Activated CD8-positive, alpha-beta memory T cell treated with anti-CD3 and anti-CD28 coated beads, Interleukin-2, amount 50 U/mL, for 48 hours (primary cell): Measurements from ENCODE around the gene RYR2.

Experiments used
- DNase-seq: peaks from one replicate; pipeline ENCODE4 v3.0.0-alpha.2; 2020

Gene RYR2

DNA sequence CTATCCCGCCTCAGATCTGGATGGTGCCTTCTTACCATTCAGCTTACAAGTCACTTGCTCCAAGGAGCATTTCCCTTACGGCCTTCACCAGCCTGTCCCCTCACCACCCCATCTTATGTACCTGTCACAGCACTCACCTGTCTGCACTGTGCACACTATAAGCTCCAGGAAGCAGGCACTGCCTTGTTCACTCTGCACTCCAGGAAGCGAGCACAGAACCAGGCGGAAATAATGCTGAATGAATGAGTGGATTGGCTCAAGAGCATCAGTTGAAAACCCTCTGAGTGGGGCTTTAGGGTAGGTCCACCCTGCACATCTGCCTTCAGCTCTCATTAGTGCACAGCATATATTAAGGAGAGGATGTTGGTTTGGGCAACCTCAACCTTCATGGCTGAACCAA lies 8.9 kb upstream of the RYR2 start:
- no peak for DNase-seq

DNA sequence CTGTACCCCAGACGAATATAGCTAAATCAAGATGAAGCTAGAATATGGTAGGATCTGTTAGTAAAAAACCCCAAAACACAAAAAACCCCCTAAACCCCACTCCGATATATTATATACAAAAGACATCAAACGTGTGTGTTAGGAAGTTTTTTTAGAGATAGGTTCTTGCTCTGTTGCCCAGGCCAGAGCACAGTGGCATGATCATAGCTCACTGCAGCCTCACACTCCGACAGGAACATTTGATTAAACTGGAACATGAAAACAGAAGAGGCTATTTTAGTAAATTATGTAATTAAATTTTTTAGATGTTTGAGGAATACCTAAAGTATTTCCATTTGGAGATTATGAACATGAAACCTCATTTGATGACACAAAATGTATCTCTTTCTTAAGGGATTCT lies 8.2 kb upstream of the RYR2 start:
- DNase-seq: no peak

DNA sequence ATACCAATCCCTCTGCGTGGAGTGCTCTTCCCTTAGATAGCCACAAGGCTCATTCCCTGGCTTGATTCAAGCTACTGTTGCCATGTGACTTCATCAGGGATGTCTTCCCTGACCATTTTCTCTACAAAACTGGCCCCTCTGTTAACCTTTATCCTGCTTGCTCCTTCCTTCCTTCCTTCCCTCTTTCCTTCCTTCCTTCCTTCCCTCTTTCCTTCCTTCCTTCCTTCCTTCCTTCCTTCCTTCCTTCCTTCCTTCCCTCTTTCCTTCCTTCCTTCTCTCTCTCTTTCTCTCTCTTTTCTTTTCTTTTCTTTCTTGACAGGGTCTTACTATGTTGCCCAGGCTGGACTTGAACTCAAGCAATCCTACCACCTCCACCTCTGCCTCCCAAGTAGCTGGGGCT lies 6.2 kb upstream of the RYR2 start:
- DNase-seq: no peak

DNA sequence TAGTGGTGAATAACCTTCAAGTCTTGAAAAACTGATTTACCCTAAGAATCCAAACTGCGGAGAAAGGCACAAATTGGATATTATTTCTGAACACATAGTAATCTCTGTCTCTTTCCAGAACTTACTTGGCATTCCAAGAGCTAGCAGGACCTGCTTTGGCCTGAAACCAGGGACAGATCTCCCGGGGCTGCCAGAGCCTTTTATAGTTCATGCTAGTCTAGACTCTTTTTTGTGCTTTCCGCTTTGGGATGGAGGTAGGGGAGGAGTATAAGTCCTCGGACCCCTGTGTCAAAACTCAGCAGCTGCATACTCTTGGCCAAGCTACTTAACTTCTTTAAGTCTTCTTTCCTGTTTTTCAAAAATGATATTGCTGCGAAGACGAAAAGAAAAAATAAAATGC lies 3.8 kb upstream of the RYR2 start:
- DNase-seq: no peak

DNA sequence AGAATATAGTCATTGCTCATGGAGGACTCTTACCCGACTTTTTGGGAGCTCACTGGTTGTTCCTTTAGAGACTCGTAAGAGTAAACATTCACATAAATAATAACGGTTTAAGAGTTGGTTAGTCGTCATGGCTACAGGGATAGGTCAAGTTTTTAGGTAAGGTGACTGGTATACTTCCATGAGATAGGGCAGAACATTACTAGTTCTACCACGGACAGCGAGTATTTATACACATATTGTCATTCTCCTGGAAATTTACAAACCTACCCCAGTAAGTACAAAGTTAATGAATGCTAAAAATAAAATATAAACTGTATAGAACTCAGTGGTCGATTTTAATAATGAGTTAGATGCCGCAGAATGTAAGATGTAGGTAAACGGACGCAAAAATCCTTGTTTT lies 1.2 kb upstream of the RYR2 start:
- no peak for DNase-seq

DNA sequence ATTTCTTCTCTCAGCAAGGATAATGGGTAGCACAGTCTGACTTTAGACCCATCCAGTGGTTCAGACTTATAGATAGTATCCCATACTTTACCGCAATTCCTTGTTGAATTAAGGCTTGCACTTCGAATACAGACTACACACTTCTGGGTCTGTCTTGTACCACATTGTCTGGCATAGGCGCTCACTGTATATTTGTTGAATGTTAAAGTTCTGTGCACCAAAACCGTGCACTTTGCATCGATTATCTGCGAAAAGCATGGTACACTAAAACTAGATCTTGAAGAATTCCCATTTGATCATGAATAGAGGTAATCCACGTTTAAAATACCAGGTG lies 556 bp upstream of the RYR2 start:
- no peak for DNase-seq

DNA sequence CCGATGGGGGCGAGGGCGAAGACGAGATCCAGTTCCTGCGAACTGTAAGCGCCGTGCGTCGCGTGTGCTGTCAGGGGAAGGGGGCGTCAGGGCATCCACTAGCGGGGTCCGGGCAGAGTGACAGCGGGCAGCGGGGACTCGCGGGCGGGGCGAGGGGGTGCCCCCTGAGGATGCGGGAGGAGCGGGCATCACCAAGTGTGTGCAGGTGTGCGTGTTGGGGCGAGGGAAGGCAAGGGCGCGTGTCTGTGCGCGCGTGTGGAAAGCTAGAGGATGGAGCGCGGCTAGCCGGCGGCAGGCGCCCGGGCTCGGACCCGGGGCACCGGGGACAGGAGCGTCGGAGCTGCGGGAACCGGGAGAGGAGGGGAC lies 525 bp downstream of the RYR2 start:
- no peak for DNase-seq

DNA sequence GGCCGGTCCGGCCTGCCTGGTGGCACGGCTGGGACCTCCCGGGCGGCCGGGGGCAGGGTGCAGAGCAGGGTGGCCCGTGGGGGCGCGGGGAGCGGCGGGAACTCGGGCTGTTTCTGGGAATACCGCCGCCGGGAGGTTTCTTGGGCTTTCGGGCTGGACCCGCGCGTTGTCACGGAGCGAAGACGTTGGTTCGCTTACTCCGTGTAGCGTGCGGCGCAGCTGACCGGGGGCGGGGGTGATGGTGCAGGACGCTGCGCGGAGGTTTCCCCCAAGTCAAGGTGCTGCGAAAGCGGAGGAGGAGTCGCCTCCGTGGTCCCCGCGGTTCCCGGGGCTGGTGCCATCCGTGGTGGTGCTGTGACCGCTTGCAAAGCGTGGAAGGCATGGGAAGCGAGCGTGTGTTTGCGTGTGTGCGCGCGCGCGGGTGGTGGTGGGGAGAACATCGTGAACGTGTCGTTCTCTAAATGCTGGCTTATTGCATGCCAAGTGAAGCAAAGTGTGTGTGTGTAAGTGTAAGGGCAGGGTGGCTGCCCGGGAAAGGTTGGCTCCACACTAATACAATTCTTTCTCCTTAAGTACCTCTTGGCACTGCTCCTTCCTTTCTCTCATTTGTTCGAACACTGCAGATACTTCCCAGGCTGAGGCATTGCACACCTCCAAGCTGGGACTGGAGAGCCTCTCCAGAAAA lies 1.1 kb downstream of the RYR2 start:
- DNase-seq: peak; percentile 57

DNA sequence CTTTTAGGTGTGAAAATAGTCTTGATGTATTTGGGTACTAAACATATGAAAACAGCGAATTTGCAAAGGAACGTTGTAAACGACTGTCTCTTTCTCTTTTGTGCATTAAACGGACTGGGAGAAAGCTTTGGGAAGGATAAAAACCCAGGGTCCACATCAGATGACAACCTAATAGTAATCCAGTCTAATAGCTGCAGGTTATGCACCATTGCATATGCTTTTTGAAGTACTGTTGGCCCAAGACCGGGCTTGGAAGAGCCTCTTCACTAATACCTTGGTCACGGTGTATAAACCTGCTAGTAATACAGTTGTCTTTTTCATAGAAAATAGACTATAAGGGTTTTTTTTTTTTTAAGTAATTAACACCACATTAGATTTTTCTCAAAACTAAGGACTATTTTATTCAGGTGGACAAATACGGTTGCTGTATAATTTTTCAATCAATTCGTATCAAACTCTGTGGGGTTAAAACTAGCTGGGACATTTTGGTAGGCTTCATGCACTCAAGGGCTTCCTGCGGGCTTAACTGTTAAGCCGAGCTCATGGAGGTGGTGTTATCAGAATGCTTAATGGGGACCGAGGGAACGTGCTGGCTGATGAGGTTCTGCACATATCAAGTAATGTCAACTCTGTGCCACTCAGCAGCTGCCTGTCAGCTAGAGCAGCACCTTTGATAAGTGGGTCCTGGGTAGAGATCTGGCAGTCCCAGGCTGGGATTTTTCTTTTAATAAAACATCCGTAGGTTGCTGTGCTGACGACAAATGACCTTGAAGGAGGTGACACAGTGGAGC lies 2.1 kb downstream of the RYR2 start:
- no peak for DNase-seq

DNA sequence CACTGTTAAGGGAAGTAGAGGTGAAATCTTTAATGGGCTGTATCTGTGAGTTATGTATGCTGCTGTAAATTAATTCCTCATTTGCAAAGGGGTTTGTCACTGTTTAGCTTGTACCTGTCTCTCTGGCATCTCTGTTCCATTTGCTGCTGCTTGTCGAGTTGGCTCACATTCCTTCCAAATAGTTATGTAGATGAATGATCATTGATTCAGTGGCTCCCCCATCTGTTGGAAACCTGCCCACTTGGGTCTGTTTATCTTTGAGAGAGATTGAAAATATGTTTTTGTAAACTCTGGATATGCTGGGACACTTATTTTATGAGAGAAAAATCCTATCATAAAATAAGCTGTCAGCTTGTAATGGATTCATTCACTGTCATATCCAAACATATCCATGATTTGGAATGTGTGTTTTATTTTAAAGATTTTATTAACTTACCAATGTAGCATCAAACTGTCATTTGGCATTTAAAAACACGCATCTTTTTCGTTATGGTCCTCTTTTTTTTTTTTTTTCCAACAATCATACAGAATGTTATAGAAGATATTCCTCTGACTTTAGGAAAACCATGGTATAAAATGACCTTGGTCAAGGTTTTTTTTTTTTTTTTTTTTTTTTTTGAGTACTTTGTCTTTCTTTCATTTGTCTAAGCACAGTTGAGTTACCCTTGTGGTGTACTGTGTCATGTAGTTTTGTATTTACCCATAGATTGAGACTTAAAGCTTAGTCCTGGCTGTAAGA lies 3.5 kb downstream of the RYR2 start:
- no peak for DNase-seq

DNA sequence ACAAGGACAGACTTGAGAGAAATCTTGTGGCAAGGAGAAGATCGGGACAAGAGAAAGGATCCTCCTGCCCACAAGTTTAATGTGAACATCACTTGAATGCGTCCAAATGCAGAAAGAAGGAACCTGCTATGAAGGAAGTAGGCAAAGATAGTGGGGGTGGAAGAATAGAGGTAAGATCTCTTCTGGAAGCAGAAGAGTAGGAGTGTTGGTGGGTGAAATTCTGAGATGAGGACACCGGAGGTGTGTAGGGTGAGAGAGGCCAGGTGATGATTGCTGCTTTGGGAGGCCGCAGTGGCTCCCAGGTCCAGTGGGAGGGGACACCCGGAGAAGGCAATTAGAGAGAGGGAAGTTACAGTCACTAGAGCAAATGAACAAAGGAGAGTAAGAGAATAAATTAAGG lies 6.8 kb downstream of the RYR2 start:
- DNase-seq: no peak

DNA sequence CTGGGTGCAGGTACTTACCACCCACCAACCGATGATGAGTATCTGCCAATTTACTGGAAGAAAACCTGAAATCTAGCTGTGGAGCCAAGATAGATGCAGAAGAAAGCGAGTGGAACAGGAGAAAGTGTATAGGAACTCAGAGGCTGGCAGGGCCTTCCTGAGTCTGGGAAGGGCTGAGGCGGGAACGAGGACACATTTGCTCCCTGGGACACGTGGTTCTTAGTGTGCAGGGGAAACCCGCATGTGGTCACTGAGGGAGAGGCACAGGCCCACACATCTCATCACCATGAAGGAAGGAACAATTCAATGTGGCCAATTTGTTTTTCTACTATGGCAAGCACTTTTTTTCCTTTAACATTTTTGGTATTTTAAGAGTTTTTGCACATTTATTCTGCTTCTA lies 8.2 kb downstream of the RYR2 start:
- DNase-seq: no peak

DNA sequence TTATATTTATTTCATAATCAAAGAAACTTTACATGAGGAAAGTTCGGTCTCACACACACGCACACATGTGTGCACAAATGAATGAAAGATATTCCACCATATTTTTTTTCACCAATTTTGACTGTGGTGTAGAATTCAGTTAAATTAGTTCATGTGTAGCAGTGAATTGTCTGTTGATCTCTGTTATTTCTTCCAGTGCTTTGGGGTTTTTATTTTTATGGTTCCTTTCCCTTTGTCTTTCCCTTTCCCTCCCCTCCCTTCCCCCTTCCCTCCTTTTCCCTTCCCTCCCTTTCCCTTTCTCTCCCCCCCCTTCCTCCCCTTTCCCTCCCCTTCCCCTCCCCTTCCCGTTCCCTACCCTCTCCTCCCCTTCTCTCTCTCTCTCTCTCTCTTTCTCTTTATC lies 8.9 kb downstream of the RYR2 start:
- no peak for DNase-seq

DNA sequence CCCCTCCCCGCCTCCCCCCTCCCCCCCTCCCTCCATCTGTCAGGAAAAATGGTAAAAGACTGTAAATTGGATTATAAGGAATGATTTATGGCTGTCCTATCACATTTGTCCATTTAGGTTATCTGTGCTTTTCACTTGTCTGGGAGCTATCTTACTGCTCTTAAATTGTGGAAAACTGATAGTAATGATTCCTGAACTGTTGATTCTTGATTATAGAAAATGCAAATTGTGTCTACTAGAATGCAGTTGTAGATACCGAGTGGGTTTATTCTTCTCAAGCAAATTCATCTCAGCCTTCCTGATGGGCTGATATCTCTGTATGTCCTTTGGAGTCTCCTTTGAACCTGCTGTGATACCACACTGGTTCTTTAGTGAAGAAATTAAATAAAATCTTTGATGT lies 12.3 kb downstream of the RYR2 start:
- no peak for DNase-seq

DNA sequence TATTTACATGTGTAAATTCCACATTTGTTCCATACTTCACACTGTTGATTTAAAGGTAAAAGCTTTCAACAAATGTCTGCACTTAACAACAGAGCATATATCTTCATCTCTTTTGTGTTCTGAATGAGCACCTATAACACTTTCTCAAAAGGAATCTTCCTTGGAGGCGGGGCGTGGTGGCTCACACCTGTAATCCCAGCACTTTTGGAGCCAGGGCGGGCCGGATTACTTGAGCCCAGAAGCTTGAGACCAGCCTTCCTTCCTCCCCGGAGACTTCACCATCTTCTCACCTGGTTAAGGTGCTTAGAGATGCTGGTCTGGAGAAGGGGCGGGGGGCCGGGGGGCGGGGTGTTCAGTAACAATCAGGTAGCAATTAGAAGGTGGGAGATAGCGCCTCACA lies 16.5 kb downstream of the RYR2 start:
- DNase-seq: no peak

DNA sequence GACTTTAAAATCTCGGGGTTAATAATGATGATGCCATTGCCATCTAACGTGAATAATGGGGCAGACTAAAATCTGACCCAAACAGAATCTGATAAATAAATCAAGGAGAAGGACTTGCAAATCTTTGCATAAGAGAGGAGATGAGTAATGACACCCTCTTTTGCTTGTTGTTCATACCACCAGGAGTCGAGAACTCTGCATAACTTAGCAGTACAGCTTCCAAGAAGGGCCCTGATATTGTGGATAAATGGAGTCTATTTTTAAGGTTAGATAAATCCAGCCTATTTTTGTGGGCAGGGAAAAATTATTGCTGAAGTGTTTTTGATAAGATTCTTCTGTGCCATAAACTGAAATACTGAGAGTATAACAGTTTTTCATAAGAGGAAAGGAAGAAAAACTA lies 17.3 kb downstream of the RYR2 start:
- DNase-seq: no peak

DNA sequence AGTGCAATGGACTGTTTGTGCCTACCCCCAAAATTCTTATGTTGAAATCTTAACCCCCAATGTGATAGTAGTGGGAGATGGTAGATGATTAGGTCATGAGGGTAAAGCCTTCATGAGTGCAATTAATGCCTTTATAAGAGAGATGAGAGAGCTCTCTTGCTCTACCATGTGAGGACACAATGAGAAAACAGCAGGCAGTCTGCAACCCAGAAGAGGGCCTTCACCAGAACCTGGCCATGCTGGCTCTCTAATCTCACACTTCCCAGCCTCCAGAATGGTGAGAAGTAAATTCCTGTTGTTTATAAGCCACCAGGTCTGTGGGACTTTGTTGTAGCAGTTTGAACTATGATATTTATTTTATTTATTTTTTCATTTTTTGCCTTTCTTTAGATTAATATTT lies 21.0 kb downstream of the RYR2 start:
- DNase-seq: no peak

DNA sequence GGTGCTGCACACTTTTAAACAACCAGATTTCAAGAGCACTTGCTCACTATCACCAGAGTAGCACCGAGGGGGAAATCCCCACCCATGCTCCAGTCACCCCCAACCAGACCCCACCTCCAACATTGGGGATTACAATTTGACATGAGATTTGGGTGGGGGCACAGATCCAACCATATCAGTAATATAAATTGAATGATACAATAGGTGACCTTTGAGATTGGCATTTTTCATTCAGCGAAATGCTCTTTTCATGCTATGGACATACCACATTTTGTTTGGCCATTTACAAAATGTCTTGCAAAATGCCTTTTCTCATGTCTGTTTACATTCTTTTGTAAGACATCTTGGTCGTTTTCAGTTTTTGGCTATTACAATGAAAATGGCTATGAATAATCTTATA lies 23.9 kb downstream of the RYR2 start:
- no peak for DNase-seq

DNA sequence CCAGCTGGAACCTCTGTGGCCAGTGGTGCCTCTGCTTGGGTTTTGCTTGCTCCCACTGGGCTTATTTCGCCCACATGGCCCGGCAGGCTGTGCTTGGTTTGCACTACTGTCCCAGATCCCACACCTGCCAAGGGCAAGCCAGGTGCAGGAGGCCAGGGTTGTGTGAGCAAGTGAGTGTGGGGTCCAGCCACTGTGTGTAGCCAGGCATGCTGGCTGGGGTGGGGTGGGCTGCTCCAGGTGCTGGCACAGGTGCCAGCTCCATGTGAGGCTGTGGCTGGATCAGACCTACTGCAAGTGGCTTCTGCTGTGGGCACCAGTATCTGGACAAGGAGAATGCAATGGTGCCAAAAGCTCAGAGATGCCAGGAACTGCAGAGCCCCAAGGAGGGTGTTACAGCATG lies 28.5 kb downstream of the RYR2 start:
- DNase-seq: no peak

DNA sequence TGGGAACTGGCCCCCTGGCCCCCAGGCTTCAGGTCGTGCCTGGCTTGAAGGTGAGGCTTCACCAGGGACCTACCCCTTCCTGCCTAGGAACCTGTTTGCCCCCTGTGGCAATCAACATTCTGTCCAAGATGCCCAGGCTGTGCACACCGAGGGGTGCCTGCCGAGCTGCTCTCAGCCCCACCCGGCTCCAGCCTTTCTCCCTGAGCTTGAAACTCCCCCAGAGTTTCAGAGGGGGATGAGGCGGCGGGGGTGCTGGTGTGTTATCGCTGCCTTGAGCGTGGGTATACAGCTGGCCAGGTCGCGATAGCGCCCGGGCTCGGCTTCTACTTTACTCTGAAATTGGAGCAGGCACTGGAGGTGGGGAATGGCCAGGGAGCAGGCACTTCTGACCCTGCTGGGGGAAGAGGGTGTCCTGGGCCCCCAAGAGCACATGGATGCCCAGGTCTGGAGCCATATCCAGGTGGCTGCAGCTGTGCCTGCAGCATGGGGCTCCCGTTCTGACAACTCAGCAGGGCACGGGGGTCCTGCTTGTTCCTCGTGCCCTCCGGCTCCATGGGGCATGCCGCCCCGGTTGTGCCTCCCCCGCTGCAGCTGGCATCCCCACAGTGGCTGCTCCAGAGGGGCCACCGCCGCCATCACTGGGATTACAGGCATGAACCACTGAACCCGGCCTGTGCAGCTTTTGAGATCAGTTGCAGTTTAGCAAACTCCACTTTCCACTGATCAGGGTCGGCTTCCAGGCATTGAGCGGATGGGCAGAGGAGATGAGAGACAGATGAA lies 29.8 kb downstream of the RYR2 start:
- no peak for DNase-seq

DNA sequence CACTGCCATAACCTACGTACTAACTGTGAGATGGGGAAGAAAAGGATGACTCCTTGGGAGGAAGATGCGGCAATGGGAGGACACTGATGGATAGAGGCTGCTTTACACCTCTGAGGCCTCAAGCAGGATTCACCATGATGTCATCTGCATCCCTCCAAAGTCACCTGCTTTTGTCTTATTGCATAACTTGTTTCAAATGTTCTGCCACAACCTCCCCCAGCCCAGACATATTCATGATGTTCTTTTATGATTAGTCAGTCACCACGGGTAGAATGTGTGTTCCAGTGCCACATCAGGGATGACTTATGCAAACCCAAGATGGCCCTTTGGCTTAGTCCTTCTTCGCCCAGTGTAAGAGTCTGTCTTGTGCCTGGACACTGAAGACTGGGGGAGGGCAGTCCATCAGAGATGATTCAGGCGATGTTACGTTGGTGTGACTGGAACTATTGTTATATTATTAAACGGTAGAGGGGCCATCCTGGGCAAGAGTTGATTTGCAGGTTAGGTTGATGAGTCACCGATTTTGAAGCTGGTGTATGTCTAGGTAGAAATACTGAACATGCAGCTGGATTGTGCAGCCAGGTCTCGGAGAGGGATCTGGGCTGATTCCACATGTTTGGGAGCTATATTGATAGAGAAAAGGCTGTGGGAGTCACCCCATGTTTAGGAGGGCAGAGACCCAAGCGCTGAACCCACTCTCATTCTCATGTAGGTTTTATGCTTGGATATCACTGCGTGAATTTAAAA lies 32.6 kb downstream of the RYR2 start:
- no peak for DNase-seq

DNA sequence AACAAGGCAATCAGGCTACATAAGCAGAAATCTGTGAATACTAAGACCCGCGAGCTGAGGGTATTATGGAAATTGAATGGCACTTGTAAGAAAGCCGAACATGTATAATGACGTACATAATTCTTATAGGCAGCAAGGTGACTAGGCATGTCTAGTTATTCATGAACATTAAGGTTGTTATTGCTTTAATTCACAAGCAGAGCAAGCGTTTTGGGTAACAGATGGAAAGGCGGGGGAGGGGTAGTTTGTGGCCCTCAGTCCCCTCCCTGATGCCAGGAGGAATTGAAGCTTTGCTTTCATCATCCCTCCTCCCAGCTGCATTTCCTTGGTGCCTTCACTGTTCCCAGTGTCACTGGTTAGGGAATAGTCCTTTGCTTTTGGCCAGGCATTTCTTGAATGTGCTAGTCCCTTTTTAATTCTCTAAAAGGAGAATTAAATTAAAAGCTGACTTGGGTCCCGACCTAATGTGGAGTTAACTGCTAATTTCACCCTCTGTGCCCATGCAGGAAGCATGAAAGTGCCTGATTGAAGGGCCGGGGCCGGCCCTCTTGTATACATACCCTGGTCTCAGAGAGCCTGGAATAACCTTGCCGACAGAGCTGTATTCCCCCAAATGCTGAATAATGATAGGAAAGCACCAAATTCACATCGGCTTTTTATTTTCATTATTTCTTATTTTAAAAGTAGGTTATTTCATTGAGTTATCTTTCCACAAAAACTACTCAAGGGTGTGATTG lies 42.5 kb downstream of the RYR2 start:
- DNase-seq: no peak
